HG03378 (cell line): ENCODE results near the gene CXCL11.
"Not testable (repeated sequence)": the region's sequence is repeated elsewhere in the genome, so short reads cannot be mapped to it uniquely, and the experiment has no call there.

Experiments used
- ATAC-seq: cut with Tn5 transposase; IDR thresholded peaks from one replicate; pipeline ENCODE4 v1.9.1; 2021; ENCODE audit warnings: mild to moderate bottlenecking, moderate library complexity; ENCODE audit not compliant: unreplicated experiment

Gene CXCL11

DNA sequence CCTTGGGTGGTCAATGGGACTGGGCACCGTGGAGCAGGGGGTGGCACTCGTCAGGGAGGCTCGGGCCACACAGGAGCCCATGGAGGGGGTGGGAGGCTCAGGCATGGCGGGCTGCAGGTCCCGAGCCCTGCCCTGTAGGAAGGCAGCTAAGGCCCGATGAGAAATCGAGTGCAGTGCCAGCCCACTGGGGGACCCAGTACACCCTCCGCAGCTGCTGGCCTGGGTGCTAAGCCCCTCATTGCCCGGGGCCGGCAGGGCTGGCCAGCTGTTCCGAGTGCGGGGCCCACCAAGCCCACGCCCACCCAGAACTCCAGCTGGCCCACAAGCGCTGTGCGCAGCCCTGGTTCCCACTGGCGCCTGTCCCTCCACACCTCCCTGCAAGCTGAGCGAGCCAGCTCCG, 7.4 kb upstream of the CXCL11 start:
- ATAC-seq: not testable (repeated sequence)

DNA sequence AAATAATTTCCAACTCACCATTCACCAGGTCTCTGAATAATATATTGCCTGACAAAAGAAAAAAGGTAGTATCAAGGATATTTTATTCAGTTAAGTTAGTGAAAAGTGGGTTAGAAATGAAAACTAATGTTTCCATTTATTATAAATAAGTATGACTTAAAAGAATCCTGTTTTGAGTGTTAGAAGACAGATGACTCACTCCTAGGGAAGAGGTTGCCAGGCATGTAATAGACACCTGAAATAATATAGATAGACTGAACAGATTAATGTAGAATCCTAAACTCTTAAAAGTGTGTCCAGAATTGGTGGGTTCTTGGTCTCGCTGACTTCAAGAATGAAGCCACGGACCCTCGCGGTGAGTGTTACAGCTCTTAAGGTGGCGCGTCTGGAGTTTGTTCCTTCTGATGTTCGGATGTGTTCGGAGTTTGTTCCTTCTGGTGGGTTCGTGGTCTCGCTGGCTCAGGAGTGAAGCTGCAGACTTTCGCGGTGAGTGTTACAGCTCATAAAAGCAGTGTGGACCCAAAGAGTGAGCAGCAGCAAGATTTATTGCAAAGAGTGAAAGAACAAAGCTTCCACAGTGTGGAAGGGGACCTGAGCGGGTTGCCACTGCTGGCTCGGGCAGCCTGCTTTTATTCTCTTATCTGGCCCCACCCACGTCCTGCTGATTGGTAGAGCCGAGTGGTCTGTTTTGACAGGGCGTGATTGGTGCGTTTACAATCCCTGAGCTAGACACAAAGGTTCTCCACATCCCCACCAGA, 6.5 kb upstream of the CXCL11 start:
- ATAC-seq: not testable (repeated sequence)

DNA sequence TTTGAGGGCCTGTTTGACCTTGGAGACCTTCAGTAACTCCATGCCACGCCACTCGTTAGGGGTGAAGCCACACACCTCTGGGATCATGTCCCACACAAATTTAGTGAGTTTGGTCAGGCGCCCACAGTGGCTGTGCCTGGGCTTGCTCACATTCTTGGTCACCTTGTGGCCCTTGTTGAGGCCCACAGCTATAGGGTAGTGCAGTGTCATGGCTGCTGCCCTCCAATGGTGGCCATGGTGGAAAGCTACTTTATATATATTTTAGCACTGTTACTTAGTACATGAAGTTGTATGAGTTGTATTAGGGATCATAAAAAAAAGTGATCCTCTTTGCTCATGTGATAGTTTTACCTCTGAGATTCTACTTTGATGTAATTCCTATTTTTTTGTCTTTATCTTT, 985 bp upstream of the CXCL11 start:
- ATAC-seq: no peak

DNA sequence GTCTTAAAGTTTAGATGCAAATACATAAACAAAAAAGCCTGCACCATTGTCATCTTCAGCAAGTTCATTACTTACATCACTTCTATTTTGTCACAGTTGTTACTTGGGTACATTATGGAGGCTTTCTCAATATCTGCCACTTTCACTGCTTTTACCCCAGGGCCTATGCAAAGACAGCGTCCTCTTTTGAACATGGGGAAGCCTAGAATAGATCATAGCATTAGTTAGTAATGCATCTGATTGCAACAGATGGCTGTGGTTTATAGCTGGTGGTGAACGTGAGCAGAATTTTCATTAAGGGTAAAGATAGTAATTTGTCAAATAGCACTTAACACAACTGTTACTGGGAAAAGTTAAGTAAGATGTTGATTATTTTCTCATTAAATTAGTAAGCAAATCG, 729 bp downstream of the CXCL11 start:
- no peak for ATAC-seq

DNA sequence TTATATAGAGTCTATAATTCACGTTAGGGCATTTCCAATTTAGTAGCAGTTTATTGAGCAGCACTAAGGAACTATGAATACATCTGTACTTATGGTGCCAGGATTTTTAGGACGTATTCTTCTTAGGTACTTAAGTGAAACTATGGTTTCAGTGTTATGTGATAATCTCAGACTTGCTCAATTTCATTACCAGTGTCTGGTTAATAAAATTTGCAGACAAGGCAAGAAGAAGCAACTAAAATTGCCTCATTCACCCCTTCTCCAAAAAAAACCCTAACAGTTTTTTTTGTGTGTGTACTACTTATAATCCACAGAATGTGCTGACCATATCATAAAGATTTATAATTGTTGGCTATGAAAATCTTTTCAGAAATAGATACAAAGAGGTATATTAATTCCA, 6.6 kb downstream of the CXCL11 start:
- ATAC-seq: no peak

DNA sequence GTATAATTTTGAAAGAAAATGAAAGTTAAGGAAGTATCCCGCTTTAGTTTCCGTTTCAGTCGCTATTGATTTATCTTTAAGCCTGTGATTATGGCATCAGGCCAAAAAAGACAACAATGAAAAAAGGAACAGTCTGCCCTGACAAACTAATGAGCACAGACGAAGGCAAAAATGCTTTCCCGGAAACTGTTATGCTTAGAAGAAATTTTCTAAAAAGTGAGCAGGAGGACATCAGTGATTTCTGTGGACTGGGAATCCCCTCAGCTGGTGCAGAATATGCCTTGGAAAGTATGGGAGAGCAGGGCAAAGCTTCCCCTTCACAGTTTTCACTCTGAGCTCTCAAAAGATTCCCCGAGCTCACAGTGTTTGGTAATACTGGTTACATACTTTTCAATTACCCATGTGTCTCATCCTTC, 7.5 kb downstream of the CXCL11 start:
- ATAC-seq: no peak

DNA sequence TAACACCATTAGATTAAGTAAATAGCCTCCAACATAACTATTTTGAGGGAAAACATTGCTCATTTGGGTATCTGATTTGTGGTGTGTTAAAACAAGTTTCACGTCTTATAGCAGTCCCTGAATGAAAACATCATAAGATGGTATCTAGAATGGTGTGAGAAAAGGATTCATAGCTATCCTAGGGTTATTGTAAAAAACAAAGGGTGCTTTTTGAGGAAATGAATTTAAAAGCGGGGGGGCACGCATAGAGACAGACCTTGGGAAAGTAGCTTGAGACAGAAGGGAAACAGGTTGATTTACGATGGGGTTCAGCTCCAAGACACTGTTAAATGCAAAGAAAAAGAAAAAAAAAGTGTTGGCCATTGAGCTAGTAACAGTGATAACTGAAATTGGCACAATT, 11.8 kb downstream of the CXCL11 start:
- no peak for ATAC-seq

DNA sequence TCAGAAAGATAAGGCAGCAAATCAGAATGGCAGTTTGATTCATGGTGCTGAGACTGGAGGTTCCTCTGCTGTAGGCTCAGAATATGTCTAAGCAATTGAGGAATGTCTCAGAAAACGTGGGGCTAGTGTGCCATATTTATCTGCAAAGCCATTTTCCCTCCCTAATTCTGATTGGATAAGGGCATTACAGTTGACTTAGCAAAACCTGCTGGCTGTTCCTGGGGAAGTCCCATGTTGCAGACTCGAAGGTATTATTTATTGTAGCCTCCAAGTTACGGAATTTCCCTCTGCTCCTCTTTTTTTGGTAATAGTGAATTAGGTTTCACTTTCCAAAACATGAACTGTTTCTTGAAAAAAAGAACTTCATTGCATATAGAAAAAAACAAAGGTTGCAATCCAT, 12.5 kb downstream of the CXCL11 start, which contains the start of gene CXCL10:
Gene CXCL10, minus strand, starts transcription at position 109 of the 400 bp plus-strand sequence. Its CDS starts 66 bp downstream, at position 43.
- ATAC-seq: no peak

DNA sequence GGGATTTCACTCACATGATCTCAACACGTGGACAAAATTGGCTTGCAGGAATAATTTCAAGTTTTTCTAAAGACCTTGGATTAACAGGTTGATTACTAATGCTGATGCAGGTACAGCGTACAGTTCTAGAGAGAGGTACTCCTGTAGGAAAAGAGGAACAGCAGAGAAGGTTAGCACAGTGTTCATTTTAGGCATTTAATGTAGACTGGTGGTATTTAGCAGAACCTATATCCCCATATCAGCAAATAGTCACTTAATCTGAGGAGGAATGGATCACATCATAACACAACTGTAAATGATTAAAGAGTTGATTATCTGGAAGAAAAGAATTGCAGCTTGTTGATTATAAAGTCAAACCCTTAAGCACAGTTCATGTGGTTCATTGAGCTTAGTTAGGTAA, 13.2 kb downstream of the CXCL11 start:
- no peak for ATAC-seq

DNA sequence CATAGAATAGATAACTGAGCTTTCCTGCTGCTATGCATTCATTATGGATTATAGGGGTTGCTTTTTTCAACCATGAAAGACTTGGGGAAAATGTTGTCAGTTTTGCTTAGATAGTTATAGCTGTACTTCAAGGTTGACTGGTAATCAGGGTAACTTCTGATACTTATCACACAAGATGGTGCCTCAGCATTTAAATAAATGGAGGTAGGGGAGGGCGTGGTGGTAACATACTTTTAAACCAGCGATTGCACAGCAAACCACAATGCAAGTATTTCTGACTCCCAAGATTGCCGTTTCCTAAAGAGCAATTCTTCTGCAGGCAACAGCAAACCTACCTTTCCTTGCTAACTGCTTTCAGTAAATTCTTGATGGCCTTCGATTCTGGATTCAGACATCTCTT, 13.8 kb downstream of the CXCL11 start:
- no peak for ATAC-seq

DNA sequence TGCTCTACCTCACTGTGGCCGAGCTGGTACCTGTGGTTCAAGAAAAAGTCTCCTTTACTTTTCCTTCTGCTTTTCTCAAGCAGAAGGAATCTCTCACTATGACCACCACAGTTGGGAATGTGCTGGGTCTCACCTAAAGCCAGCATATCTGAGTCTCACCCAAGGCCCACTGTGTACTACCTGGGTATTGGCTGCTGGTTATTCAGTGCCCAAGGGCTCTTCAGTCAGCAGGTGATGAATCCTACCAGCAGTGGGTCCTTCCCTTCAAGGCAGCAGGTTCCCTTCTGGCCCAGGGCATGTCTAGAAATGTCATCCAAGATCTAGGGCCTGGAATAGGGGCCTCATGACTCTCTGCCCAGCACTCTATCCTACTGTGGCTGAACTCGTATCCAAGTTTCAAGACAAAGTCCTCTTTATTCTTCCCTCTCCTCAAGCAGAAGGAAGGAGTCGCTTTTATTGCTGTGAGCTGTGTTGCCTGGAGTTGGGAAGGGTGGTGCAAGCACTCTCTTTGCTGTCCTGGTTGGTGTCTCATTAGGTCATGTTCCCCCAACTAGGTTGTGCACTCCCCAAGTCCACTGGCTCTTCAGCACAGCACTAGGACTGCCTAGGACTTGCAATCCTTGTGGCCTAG, 18.7 kb downstream of the CXCL11 start:
- no peak for ATAC-seq

DNA sequence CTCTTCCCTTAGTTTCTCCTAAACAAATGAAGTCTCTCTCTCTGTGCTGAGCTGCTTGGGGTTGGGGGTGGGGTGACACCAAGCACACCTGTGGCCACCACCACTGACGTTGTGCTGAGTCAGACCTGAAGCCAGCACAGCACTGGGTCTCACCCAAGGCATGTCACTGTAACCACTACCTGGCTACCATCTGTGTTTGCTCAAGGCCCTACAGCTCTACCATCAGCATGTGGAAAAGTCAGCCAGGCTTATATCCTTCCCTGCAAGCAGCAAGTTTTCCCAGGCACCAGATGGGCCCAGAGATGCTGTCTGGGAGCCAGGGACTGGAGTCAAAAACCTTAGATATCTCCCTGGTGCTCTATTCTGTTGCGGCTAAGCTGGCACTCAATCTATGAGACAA, 19.5 kb downstream of the CXCL11 start:
- ATAC-seq: peak; percentile 71

DNA sequence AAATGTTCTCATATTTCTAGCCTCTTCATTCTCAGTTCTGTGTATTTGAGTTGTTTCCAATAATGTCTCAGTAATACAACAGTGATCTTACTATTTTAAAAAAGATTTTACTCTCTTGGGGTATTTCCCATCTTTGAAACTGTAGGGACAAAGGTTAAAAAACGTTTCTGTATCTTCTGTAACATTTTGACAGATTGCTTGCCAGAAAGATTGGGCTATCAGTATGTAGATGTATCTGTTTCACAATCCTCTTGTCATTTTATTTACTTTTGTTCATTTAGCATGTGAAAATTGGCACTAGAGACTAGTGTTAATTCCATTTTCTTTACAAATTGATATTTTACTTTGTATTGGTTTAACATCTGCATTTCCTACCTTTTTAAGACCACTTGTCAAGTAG, 22.3 kb downstream of the CXCL11 start:
- no peak for ATAC-seq

DNA sequence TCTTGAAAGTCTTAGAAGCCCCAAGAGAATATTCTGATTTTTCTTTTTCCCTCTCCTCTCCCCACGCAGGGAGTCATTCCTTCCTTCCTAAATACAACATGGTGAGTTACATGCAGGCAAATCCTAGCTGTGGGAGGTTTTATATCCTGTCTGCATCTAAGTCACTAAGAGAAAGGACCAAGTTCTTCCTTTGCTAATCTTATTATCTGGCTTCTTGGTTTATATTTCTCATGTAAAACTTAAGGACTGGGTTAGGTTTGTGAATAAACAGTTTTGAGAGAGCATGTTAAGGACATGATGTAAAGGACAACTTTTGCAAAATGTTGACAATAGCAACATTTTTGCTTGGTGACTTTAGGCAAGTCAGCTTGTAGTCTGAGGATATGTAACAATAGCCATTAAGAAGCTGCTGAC, 23.5 kb downstream of the CXCL11 start:
- ATAC-seq: peak; percentile 22

DNA sequence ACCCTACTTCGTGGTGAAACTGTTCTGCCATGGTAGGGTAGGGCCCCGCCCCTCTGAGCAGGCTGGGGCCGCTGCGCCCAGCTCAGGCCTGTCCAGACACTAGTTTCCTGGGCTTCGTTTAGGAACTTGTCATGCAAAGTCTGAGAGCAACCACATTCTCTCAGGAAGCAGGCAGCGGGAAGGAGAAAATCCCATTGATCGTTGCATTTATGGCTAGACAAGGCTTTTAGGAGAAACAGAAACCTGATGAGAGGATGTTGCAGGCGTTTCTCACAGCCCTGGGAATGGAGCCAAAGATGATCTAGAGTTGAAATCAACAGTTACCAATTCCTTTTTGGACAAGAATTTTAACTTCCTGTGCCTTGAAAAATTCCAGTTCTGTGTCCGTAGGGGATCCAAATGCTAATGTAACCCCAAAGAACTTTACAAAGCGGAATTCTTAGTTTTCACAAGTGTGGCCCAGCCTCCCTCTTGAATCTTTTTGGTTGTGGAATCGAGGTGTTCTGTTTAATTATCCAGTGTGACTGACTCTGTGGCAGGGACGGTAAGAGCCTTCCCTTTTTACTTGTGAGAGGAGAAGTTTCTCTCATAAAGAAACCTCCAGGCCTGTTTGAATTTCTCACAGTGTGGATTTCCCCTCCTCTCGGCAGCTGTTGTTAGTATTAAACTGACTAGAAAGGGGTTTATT, 24.0 kb downstream of the CXCL11 start:
- peak; percentile 56 for ATAC-seq

DNA sequence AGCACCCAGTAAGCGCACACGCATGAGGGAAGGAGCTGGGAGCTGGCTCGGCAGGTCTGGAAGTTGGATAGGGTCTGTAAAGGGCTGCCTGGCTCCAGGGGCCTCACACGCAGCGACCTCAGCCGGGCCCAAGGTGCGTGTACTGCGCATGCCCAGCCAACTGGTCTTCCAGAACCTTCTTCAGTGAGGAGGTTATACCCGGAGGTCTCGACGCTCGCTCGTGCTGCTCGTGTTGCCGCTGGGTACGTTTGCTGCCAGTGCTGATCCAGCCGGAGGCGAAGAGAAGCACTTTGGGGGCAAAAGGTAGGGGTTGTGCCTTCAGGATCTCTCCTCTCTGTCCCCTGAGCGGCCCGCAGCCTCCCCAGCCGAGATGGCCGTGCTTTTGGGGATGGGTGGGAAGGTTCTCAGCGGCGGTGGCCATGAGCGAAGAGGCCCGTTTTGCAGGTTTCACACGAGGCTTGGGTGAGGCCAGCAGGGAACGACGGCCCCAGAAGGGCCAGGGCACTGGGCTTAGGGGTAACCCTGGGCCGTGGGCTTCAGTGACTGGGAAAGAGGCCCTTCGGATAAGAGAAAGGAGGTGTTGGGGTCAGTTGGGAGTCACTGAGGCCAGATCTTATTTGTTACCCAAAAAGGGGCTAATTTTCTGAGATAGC, 24.7 kb downstream of the CXCL11 start:
- ATAC-seq: no peak

DNA sequence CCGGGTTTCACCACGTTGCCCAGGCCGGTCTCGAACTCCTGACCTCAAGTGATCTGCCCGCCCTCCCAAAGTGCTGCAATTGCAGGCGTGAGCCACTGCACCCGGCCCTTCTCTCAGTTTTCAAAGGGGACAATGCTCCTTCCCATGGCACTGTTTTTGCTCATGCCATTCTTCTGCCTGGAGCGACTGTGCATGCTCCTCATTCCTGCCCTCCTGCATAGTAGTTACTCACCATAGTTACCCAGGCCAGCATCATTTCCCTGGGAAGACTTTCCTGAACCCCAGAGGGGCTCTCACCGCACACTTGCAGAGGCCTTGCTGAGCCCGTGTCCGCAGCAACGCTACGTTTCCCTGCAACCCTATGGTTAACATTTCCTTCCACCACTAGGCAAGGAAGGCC, 25.3 kb downstream of the CXCL11 start:
- no peak for ATAC-seq

DNA sequence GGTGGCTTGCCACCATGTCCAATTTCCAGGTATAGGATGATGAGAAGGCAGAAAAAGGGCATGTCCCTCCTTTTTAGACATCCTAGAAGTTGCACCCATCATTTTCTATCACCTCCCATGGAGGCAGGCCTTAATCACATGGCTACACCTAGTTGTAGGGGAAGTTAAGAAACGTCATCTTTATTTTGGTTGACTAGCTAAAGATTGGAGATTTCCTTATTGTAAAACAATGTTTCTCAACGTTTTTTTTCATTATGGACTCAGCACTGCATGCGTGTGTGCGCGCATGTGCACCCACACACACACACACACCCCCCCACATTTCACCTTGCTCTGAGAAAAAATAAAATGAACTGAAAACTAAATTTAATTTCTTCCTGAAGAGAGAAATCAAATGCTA, 26.6 kb downstream of the CXCL11 start:
- ATAC-seq: no peak

DNA sequence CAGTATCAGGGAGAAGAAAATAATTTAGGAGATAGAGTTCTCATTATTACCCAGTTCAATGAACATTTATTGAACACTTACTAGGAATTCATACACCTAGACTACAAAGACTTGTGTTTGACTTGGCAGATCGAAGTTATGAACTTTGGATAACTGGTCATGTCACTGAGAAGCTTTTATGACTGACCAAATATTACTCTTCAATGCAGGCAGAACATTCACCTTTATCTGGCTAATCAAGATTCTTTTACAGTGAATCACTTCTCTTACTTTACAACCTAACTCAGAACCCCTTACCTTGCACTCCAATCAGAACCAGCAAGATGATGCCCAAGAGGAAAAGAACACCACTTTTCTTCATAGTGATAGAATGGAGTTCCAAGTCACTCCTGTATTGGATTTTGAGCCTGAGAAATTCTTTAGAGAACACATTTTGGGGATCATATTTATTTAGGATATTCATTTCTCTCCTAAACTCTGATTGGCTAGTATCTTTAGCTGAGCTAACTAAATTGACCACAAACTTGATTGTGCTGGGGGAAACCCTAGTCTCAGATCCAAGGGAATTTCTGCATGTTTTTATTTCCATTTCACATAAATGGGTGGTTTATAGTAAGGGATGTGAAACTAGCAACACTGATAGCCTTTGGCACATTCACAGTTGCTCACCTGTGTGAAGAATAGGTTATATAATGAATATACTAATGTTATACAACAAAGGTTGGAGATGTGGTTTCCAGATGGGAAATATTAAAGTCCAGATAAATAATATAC, 28.6 kb downstream of the CXCL11 start, which contains the start of gene CXCL9:
Gene CXCL9, minus strand, starts transcription at position 421 of the 774 bp plus-strand sequence. Its CDS starts 60 bp downstream, at position 361.
- no peak for ATAC-seq

DNA sequence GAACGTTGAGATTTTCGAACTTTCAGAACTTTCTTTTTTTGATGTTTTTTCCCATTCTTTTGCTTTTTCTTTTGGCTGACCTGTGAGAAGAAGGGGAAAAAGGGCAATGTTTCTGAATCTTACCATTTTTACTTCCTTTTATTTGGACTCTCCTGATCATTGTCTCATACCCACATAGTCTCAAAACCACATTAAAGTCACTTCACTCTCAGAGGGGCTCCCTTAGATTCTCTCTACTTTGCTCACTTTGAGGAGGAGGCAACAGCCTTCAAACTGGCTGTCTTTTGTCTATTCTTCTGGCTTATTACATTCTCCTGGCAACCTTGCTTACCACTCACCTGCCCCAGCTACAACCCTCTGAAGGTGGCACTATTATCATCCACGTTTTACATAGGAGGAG, 32.2 kb downstream of the CXCL11 start:
- no peak for ATAC-seq

DNA sequence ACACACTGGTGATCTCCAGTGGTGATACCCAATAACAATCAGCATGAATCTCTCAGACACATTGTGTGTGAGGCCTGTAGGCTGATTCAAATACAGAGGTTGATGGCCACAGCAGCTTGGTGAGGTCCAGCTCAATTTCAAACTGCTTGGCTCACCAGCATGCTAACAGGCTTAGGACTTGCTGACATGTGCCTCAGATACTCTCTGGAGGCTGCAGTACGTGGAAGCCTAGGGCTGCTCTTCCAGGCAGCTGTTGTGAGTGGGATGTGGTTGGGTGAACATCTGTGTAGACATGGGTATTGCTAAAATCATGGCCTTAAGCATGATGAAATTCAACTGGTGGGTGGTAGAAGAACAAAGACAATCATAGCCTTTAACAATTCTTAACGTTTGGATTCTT, 32.8 kb downstream of the CXCL11 start:
- no peak for ATAC-seq
